CD4-positive, alpha-beta T cell treated with Interferon alpha-2 for 1 hour (primary cell): ENCODE results near the gene TSEN2.
"Not testable (repeated sequence)": the region's sequence is repeated elsewhere in the genome, so short reads cannot be mapped to it uniquely, and the experiment has no call there.

ENCODE experiments used
- DNase-seq, 2 donors: peaks; one replicate each; pipeline ENCODE4 v3.0.0-alpha.2; 2020 to 2022

Gene TSEN2

GRCh38 chr3:12484198-12484982, at the start of gene TSEN2:
TSS of gene TSEN2 (plus strand) at chr3:12484480. CDS start at chr3:12489801, 5,321 bp downstream.
- DNase-seq = peak; percentile 95 to 97

GRCh38 chr3:12436514-12437220, 47.6 kb upstream of the TSEN2 start:
- no peak for DNase-seq

- no peak for DNase-seq
Measured at GRCh38 chr3:12437221-12437605, 47.1 kb upstream of the TSEN2 start.

- DNase-seq = no peak
Measured at GRCh38 chr3:12437861-12438260, 46.4 kb upstream of the TSEN2 start.

GRCh38 chr3:12438318-12438717, 46.0 kb upstream of the TSEN2 start:
- no peak for DNase-seq

GRCh38 chr3:12439161-12439940, 44.9 kb upstream of the TSEN2 start:
- no peak for DNase-seq

GRCh38 chr3:12440927-12441714, 43.2 kb upstream of the TSEN2 start:
- no peak for DNase-seq

- DNase-seq = no peak
Measured at GRCh38 chr3:12442654-12443501, 41.4 kb upstream of the TSEN2 start.

- no peak for DNase-seq
Measured at GRCh38 chr3:12443781-12444522, 40.3 kb upstream of the TSEN2 start.

GRCh38 chr3:12444582-12445471, 39.5 kb upstream of the TSEN2 start:
- DNase-seq = no peak

GRCh38 chr3:12445523-12446240, 38.6 kb upstream of the TSEN2 start:
- DNase-seq = no peak

- DNase-seq = no peak
Measured at GRCh38 chr3:12446298-12446697, 38.0 kb upstream of the TSEN2 start.

GRCh38 chr3:12447075-12447474, 37.2 kb upstream of the TSEN2 start:
- no peak for DNase-seq

GRCh38 chr3:12448404-12449202, 35.7 kb upstream of the TSEN2 start:
- not testable (repeated sequence) for DNase-seq

GRCh38 chr3:12449889-12450682, 34.2 kb upstream of the TSEN2 start:
- DNase-seq = no peak

GRCh38 chr3:12451481-12451880, 32.8 kb upstream of the TSEN2 start:
- DNase-seq = no peak

GRCh38 chr3:12451960-12452359, 32.3 kb upstream of the TSEN2 start:
- DNase-seq = no peak
